ENCODE results near the gene GTPBP2.

DNA sequence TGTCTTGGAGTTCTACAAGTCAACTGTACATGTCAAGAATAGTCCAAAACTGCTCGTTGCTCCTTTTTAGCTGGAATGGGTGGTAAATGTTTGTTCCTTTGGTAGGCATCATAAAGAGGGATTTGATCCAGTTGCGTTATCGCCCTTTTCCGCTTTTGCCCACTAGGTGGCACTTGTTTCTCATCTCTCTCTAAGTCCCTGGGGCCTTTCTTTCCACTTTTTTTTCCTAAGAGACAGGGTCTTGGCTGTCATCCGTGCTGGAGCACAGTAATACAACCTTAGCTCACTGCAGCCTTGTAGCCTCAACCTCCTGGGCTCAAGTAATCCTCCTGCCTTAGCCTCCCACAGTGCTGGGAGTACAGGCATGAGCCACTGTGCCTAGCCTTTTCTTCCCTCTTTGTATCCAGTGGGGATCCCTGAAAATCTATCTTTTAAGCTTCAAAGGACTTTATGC, 20.7 kb downstream of the GTPBP2 start:
- TF ChIP-seq, protein P1, sequence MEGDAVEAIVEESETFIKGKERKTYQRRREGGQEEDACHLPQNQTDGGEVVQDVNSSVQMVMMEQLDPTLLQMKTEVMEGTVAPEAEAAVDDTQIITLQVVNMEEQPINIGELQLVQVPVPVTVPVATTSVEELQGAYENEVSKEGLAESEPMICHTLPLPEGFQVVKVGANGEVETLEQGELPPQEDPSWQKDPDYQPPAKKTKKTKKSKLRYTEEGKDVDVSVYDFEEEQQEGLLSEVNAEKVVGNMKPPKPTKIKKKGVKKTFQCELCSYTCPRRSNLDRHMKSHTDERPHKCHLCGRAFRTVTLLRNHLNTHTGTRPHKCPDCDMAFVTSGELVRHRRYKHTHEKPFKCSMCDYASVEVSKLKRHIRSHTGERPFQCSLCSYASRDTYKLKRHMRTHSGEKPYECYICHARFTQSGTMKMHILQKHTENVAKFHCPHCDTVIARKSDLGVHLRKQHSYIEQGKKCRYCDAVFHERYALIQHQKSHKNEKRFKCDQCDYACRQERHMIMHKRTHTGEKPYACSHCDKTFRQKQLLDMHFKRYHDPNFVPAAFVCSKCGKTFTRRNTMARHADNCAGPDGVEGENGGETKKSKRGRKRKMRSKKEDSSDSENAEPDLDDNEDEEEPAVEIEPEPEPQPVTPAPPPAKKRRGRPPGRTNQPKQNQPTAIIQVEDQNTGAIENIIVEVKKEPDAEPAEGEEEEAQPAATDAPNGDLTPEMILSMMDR (IDR thresholded peaks at IDR 0.05; ENCODE audit: low read depth, low read length), result peak; percentile 92
- TF ChIP-seq EZH2phosphoT487 (IDR thresholded peaks at IDR 0.05; ENCODE audit: low read depth), result no peak

Measured in OCI-LY3 (cell line).